Left kidney (tissue), 1 donor: ENCODE measurements around the gene LXN. TPM values are rescaled to one million over a fixed set of nuclear protein-coding genes. Genes with fewer than 3 reads are reported as not detected.

Source experiments
- polyA plus RNA-seq: library from polyadenylated mRNA; unstranded; fragments of 120-200 nt; gene quantifications from one replicate; pipeline ENCODE4 v1.2.1, GENCODE V29; 2013; ENCODE audit not compliant: insufficient read length

The LXN gene
- polyA plus RNA-seq, 1 donor: 32.5 TPM

Other genes starting within 250 kb of the LXN start
- gene MLF1, start 101.5 kb downstream of the LXN start, polyA plus RNA-seq: 62.9 TPM
- 51.7 TPM for gene GFM1, start 28.1 kb downstream of the LXN start, polyA plus RNA-seq
- 12.6 TPM for gene RARRES1, start 59.8 kb upstream of the LXN start, polyA plus RNA-seq
- gene MFSD1, start 129.4 kb upstream of the LXN start, polyA plus RNA-seq: 59.0 TPM